ENCODE results near the gene PUM2.

Gene PUM2

DNA sequence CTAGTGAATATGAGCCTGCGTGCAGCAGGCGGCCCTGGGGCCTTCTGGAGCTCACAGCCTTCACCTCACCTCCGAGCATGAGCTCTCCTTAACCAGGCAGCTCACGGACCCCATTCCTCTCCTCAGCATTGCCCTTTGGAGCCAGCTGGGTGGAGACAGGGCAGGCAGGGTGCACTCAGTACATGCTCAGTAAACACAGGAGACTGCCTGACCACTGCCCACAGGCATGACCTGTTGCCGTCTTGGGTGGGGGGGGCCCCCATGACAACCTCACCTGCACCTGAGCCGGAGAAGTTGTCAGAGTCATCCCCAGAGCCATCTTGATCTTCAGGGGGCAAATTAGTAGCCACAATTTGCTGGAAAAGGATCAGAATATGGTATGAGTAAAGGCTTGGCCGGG lies 145.6 kb downstream of the PUM2 start:
- no peak for DNase-seq (ENCODE audit: insufficient read length, low spot score)
- no peak for TF ChIP-seq POLR2A (IDR thresholded peaks at IDR 0.05; ENCODE audit: low read depth, low read length)
- FAIRE-seq: no peak

GRCh38 chr2:20203521-20204225 lies 147.0 kb downstream of the PUM2 start:
- no peak for FAIRE-seq
- DNase-seq (ENCODE audit: insufficient read length, low spot score): no peak
- no peak for TF ChIP-seq POLR2A (IDR thresholded peaks at IDR 0.05; ENCODE audit: low read depth, low read length)

DNA sequence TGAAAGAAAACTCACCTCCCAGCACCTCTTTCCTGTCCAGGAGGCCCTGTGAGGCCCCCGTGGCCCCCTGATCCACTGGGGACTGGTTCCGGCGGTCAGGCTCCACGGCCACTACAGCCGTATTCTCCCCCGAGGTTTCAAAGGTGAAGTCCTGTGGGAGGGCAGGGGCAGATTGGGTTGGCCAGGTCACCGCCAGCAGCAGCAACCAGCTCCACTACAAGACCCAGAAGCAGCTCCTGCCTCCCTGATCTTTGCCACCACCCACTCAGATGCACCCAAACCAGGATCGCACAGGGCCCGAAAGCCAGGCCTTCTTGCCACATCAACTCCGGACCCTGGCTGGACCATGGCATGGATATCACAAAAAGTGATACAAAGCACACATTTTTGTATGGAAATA lies 147.6 kb downstream of the PUM2 start:
- FAIRE-seq: no peak
- DNase-seq (ENCODE audit: insufficient read length, low spot score): no peak

GRCh38 chr2:20201671-20202070 lies 149.0 kb downstream of the PUM2 start:
- DNase-seq (ENCODE audit: insufficient read length, low spot score) (no peak), FAIRE-seq (no peak)
- TF ChIP-seq POLR2A (IDR thresholded peaks at IDR 0.05; ENCODE audit: low read depth, low read length): no peak

More for the DNA sequence above, 147.6 kb downstream of the PUM2 start:
- no peak for TF ChIP-seq POLR2A (IDR thresholded peaks at IDR 0.05; ENCODE audit: low read depth, low read length)

GRCh38 chr2:20200697-20201555 lies 149.7 kb downstream of the PUM2 start:
- no peak for TF ChIP-seq POLR2A (IDR thresholded peaks at IDR 0.05; ENCODE audit: low read depth, low read length)
- FAIRE-seq: no peak
- no peak for DNase-seq (ENCODE audit: insufficient read length, low spot score)

DNA sequence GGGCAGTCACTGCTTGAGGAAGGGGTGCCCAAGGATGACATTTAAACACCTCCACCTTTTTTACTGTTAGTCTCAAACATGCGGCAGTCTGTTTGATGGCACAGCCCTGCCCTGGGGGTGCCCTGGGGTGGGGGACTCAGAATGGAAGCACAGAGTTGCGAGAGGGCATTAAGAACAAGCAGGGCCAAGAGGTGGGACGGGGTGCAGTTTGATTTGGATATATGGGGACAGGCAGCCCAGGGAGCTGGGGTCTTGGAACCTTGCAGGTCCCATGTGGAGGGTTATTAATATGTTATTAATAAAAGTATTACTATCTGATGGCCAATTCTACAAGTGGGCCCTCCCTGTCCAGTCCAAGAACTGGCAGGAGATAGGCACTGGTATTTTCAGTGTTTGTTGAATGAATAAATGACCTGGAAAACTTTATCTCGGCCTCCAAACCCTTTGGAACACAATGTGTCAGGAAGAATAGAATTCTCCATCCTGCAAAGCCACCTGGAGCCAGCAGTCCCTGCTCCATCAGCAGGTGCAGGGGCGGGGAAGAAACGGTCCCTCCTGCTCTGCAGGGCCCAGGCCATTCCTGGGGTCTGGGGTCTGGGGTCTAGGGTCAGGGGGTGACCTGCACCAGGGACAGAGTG lies 150.9 kb downstream of the PUM2 start:
- TF ChIP-seq POLR2A (IDR thresholded peaks at IDR 0.05; ENCODE audit: low read depth, low read length): no peak
- FAIRE-seq: no peak
- no peak for DNase-seq (ENCODE audit: insufficient read length, low spot score)

DNA sequence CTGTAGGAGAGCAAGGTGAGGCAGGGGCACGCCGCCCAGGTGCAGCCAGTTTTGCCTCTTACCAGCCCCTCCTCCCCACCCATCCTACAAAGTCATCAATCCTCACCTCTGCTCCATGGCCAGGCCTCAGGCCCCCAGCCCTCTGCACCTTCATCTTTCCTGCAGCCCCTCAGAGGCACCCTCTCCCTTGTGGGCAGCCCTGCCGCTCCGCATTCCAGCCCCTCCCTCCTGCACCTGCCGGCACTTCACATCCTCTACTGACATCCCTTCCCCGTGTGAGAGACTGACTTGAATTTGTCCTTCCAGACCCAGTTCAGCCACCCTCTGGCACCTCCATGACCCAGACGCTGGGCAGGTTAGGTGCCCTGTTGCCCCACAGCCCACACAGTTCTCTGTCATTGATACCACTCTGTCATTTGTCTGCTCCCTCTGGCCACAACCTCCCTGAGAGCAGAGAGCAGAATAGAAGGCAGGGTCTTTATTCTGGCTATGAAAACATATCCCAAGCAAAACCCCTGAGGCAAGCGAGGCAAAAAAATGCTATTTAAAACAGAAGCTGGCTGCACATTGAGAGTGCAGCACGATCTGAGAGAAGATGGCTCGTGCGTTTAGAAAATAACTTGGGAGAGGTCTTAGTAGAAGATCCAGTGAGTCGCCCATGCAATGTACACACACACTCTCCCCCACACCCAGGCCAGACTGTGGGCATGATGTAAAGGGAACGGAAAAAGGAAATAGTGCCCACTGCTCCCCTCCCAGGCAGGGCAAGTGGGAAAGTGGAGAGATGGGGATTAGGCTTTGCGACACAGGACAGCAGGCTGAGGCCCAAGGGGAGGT lies 151.6 kb downstream of the PUM2 start:
- no peak for TF ChIP-seq POLR2A (IDR thresholded peaks at IDR 0.05; ENCODE audit: low read depth, low read length)
- FAIRE-seq: no peak
- no peak for DNase-seq (ENCODE audit: insufficient read length, low spot score)

All from H54 (cell line).